Mesendoderm (in vitro differentiated cells): ENCODE data around the gene SERINC3. TPM values are rescaled to one million over a fixed set of nuclear protein-coding genes. Genes with fewer than 3 reads are reported as not detected.
A peak's percentile ranks its signal among the peaks of the same experiment; 100 is the strongest.

Experiments used
- DNase-seq: peaks from one replicate; pipeline ENCODE4 v3.0.0; 2013
- H2AK5ac ChIP-seq: 2 replicates; pipeline ENCODE4 v1.6.1; 2013; ENCODE audit warnings: low read length, inconsistent platforms
- H2BK120ac ChIP-seq: 2 replicates; pipeline ENCODE4 v1.6.1; 2013; ENCODE audit warnings: low read depth, mild to moderate bottlenecking, low read length, moderate library complexity, mixed read lengths
- H2BK15ac ChIP-seq: replicated peaks from 2 replicates; pipeline ENCODE4 v1.6.1; 2013; ENCODE audit warnings: low read depth, mild to moderate bottlenecking, moderate library complexity
- H2BK5ac ChIP-seq: 2 replicates; pipeline ENCODE4 v1.6.1; 2013; ENCODE audit warnings: low read length, inconsistent platforms
- H3K18ac ChIP-seq: 2 replicates; pipeline ENCODE4 v1.6.1; 2013; ENCODE audit warnings: mild to moderate bottlenecking, low read length, mixed read lengths
- H3K23ac ChIP-seq: one replicate; pipeline ENCODE4 v1.6.1; 2013; ENCODE audit warnings: low read length
- H3K27ac ChIP-seq: 2 replicates; pipeline ENCODE4 v1.5.1; 2013; ENCODE audit warnings: low read depth, mild to moderate bottlenecking, inconsistent platforms, low read length, moderate library complexity
- H3K27me3 ChIP-seq: 2 replicates; pipeline ENCODE4 v1.6.1; 2013; ENCODE audit warnings: low read length, control low read depth, mild to moderate bottlenecking, inconsistent platforms; ENCODE audit not compliant: insufficient read depth, poor library complexity
- H3K36me3 ChIP-seq: 2 replicates; pipeline ENCODE4 v1.6.1; 2013; ENCODE audit warnings: low read length, inconsistent platforms; ENCODE audit not compliant: control insufficient read depth, insufficient read depth
- H3K4ac ChIP-seq: one replicate; pipeline ENCODE4 v1.6.1; 2013; ENCODE audit warnings: low read depth, mild to moderate bottlenecking, low read length, moderate library complexity
- H3K4me1 ChIP-seq: 2 replicates; pipeline ENCODE4 v1.6.1; 2013; ENCODE audit warnings: low read depth, low read length, inconsistent platforms; ENCODE audit not compliant: control insufficient read depth
- H3K4me2 ChIP-seq: 2 replicates; pipeline ENCODE4 v1.6.1; 2013; ENCODE audit warnings: low read length
- H3K4me3 ChIP-seq: 2 replicates; pipeline ENCODE4 v1.5.1; 2013; ENCODE audit warnings: mild to moderate bottlenecking, low read length
- H3K56ac ChIP-seq: one replicate; pipeline ENCODE4 v1.6.1; 2013; ENCODE audit warnings: low read length
- H3K79me1 ChIP-seq: 2 replicates; pipeline ENCODE4 v1.6.1; 2013; ENCODE audit warnings: low read length, inconsistent platforms
- H3K79me2 ChIP-seq: 2 replicates; pipeline ENCODE4 v1.6.1; 2013; ENCODE audit warnings: mild to moderate bottlenecking, low read length; ENCODE audit not compliant: control insufficient read depth, insufficient read depth
- H3K9ac ChIP-seq: 2 replicates; pipeline ENCODE4 v1.6.1; 2013; ENCODE audit warnings: low read length, inconsistent platforms
- H4K5ac ChIP-seq: one replicate; pipeline ENCODE4 v1.6.1; 2013; ENCODE audit warnings: low read length
- H4K8ac ChIP-seq: one replicate; pipeline ENCODE4 v1.6.1; 2013; ENCODE audit warnings: low read depth, mild to moderate bottlenecking, control low read depth, low read length, moderate library complexity
- WGBS: extraction: QIAGEN DNeasy Blood & Tissue Kit; methylation state at CpG from one replicate; pipeline ENCODE4 v1.1.7; 2013; ENCODE audit warnings: low lambda C conversion rate, missing lambda C conversion rate; ENCODE audit not compliant: insufficient coverage; ENCODE audit errors: extremely low coverage; 5-methylcytosine and 5-hydroxymethylcytosine counted together
- small RNA-seq: library from polyadenylated mRNA; stranded (forward); fragments of <200 nt; extraction: miRNeasy Mini kit (QIAGEN cat#:217004); gene quantifications from one replicate; pipeline ENCODE3, GENCODE V24; 2013; ENCODE audit not compliant: insufficient read depth

The SERINC3 gene

DNA sequence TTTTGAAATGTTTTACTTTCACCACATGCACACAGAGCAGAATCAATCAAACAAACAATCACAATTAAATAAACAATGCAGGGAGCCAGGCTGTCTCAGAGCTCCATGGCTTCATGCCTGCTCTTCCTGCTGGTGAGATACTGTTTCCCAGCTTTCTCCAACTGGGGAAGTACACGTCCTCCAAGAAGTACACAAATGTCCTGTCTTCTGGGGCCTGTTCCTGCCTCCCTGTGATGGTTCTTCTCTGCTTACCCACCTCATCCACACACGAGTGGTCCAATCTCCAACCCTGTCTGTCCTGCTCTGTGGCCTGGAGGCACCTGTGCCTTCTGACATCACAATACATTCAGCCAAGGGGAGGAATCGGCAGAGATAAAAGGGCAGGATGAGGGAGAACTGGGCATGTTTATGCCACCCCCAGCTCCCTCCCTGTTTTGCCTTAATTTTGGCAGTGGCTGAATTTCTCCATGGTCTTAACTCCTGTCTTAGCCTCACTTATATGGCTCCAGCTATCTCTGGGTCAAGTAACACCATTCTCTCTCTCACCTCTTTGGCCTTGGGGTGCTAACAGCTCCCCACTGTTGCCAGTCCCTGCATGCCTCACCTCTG lies 71.5 kb downstream of the SERINC3 start:
- H3K79me1 ChIP-seq = no peaks in the 10 kb centered on the region
- H2BK15ac ChIP-seq = no peak overlapping the region
- no peak overlapping the region for H3K18ac ChIP-seq
- H2BK120ac ChIP-seq = no peak overlapping the region
- no peak overlapping the region for H3K4me3 ChIP-seq
- no peak overlapping the region for H2BK5ac ChIP-seq
- no peaks in the 10 kb centered on the region for H3K27me3 ChIP-seq
- H4K8ac ChIP-seq = no peak overlapping the region
- no peak for DNase-seq
- no peak overlapping the region for H2AK5ac ChIP-seq
- no peaks in the 10 kb centered on the region for H3K79me2 ChIP-seq
- no peaks in the 10 kb centered on the region for H3K4me1 ChIP-seq
- H3K4ac ChIP-seq = no peak overlapping the region
- H4K5ac ChIP-seq = no peak overlapping the region
- no peak overlapping the region for H3K23ac ChIP-seq
- H3K27ac ChIP-seq = no peak overlapping the region
- no peak overlapping the region for H3K9ac ChIP-seq
- no peaks in the 10 kb centered on the region for H3K36me3 ChIP-seq
- WGBS = no CpG with 5 or more reads among the region's 3 CpGs
- H3K4me2 ChIP-seq = no peak overlapping the region
- no peak overlapping the region for H3K56ac ChIP-seq

DNA sequence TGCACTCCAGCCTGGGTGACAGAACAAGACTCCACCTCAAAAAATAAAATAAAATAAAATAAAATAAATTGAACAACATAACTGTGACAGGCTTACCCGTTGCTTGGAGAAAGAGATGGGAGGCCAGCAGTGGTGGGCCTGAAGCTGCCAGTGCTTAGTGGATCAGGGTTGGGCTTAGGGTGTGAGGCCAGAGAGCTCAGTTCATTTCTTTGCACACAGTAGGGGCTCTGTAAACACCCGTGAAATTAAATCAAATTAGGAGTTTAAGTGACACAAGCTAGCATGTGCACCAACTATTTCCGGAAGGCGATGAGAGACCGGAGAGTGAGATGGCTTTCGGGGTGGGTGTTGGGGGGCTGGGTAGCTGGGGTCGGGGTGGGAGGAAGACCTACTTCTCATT lies 72.0 kb downstream of the SERINC3 start:
- H2BK15ac ChIP-seq = no peak overlapping the region
- no peaks in the 10 kb centered on the region for H3K27me3 ChIP-seq
- no peak overlapping the region for H3K4me3 ChIP-seq
- no peaks in the 10 kb centered on the region for H3K79me2 ChIP-seq
- no peak overlapping the region for H3K23ac ChIP-seq
- H3K18ac ChIP-seq = no peak overlapping the region
- H4K5ac ChIP-seq = no peak overlapping the region
- no peak overlapping the region for H3K27ac ChIP-seq
- no peaks in the 10 kb centered on the region for H3K79me1 ChIP-seq
- H3K4me2 ChIP-seq = no peak overlapping the region
- no peak overlapping the region for H3K56ac ChIP-seq
- no peak overlapping the region for H4K8ac ChIP-seq
- no peak overlapping the region for H2BK120ac ChIP-seq
- H3K4ac ChIP-seq = no peak overlapping the region
- H2BK5ac ChIP-seq = no peak overlapping the region
- no CpG with 5 or more reads among the region's 7 CpGs for WGBS
- H2AK5ac ChIP-seq = no peak overlapping the region
- no peak for DNase-seq
- no peaks in the 10 kb centered on the region for H3K36me3 ChIP-seq
- H3K4me1 ChIP-seq = no peaks in the 10 kb centered on the region
- H3K9ac ChIP-seq = no peak overlapping the region

DNA sequence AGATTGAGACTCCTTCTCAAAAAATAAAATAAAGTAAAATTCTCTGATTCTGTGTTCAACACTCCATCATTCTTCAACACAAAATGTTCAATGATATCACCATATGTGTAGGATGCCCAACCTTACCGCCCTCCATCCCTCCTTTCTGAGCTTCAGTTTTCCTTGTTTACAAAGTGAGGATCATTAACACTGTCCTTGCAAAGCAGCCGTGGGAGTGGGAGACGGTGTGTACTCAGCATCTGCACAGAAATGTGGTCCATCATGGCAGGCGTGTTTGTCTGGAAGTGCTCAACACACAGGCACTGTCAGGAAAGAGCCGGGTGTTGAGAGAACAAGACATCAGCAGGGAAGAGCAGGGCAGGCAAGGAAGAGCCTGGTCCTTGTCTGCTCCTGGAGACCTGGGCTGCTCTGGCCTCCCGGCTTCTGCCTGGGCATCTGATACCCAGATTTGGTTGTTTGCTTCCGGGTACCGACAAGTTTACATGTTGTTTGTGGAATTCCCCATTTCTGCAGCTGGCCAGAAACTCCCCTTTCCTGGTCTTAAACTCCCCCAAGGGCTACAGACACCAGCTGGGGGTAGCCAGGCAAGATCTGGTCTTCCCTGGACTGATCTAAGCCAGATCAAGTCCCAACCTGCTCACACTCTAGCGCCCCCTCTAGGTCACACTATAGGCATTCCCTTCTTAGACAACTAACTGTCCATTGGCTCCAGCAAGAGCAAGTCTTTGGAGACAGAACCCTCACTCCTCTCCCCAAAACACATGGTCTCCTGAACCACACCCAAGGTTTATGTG lies 72.9 kb downstream of the SERINC3 start:
- Histone ChIP-seq H3K56ac (no peak overlapping the region), H2BK120ac (no peak overlapping the region), H3K18ac (no peak overlapping the region), H3K79me1 (no peaks in the 10 kb centered on the region), H3K4ac (no peak overlapping the region), H3K36me3 (no peaks in the 10 kb centered on the region), H3K4me3 (no peak overlapping the region), H2AK5ac (no peak overlapping the region), H3K4me2 (no peak overlapping the region), H4K8ac (no peak overlapping the region), H2BK15ac (no peak overlapping the region), H3K27me3 (no peaks in the 10 kb centered on the region), H4K5ac (no peak overlapping the region), H3K23ac (no peak overlapping the region), H2BK5ac (no peak overlapping the region), H3K9ac (no peak overlapping the region), H3K27ac (no peak overlapping the region), H3K79me2 (no peaks in the 10 kb centered on the region), H3K4me1 (no peaks in the 10 kb centered on the region)
- WGBS = no CpG with 5 or more reads among the region's 9 CpGs
- DNase-seq = peak; percentile 77

- Histone ChIP-seq H3K79me2 (no peaks in the 10 kb centered on the region), H3K9ac (no peak overlapping the region), H3K36me3 (no peaks in the 10 kb centered on the region), H2BK120ac (no peak overlapping the region), H3K4ac (no peak overlapping the region), H3K4me2 (no peak overlapping the region), H3K4me3 (no peak overlapping the region), H3K4me1 (peaks cover 1% of the 10 kb centered on the region), H3K18ac (no peak overlapping the region), H4K8ac (no peak overlapping the region), H3K23ac (no peak overlapping the region), H2BK5ac (no peak overlapping the region), H2AK5ac (no peak overlapping the region), H3K56ac (no peak overlapping the region), H3K27ac (no peak overlapping the region), H4K5ac (no peak overlapping the region), H3K27me3 (no peaks in the 10 kb centered on the region), H3K79me1 (no peaks in the 10 kb centered on the region), H2BK15ac (no peak overlapping the region)
- no CpG with 5 or more reads among the region's 3 CpGs for WGBS
- no peak for DNase-seq
Measured at GRCh38 chr20:44447827-44448419, 73.9 kb downstream of the SERINC3 start.

Small RNA genes within 50 kb of the gene (small RNA-seq; reads per million reads assigned to genes)
- not detected for gene RPL37AP1
